ENCODE measurements around the gene LTBP4. TPM values are rescaled to one million over a fixed set of nuclear protein-coding genes. Genes with fewer than 3 reads are reported as not detected.

LTBP4 gene
- total RNA-seq, 4 donors from 2014 or later, result 134 to 276 (median 196) TPM

DNA sequence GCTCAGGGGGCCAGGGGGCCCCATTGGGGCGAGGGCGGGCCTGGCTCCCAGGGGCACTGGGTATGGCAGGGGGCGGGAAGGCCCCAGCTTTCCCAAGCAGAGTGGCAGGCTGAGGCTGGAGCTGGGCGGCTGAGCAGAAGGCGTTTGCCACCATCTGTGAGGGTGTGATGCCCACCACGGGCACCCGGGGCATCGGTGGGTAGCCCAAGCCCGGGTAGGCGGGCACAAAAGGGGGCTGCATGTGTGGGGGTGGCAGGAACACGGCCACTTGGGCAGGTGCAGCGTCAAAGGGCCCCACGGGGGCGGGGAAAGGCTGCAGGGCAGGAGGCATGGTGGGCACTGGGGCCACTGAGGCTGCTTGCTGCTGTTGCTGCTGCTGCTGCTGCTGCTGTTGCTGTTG, 66.4 kb downstream of the LTBP4 start:
- H3K4me3 ChIP-seq (replicated peaks in 1 of 3), result no peak overlapping the region
- H3K9me3 ChIP-seq, result no peaks in the 10 kb centered on the region
- H3K4me1 ChIP-seq, result peaks cover 3 to 8% of the 10 kb centered on the region in 2 donors
- DNase-seq, result no peak
- TF ChIP-seq POLR2A (IDR thresholded peaks at IDR 0.05), result no peak
- TF ChIP-seq, protein P1, sequence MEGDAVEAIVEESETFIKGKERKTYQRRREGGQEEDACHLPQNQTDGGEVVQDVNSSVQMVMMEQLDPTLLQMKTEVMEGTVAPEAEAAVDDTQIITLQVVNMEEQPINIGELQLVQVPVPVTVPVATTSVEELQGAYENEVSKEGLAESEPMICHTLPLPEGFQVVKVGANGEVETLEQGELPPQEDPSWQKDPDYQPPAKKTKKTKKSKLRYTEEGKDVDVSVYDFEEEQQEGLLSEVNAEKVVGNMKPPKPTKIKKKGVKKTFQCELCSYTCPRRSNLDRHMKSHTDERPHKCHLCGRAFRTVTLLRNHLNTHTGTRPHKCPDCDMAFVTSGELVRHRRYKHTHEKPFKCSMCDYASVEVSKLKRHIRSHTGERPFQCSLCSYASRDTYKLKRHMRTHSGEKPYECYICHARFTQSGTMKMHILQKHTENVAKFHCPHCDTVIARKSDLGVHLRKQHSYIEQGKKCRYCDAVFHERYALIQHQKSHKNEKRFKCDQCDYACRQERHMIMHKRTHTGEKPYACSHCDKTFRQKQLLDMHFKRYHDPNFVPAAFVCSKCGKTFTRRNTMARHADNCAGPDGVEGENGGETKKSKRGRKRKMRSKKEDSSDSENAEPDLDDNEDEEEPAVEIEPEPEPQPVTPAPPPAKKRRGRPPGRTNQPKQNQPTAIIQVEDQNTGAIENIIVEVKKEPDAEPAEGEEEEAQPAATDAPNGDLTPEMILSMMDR (IDR thresholded peaks at IDR 0.05), result no peak
- intact Hi-C loops (cut with DNase I), result no loop called here
- WGBS, 2 donors, result 89 to 95% methylated on average over 9 to 10 of the region's 14 CpGs
- H3K27ac ChIP-seq, result no peak overlapping the region
- H3K36me3 ChIP-seq, result peaks cover 35 to 37% of the 10 kb centered on the region in 2 donors
- H3K27me3 ChIP-seq, result no peaks in the 10 kb centered on the region

DNA sequence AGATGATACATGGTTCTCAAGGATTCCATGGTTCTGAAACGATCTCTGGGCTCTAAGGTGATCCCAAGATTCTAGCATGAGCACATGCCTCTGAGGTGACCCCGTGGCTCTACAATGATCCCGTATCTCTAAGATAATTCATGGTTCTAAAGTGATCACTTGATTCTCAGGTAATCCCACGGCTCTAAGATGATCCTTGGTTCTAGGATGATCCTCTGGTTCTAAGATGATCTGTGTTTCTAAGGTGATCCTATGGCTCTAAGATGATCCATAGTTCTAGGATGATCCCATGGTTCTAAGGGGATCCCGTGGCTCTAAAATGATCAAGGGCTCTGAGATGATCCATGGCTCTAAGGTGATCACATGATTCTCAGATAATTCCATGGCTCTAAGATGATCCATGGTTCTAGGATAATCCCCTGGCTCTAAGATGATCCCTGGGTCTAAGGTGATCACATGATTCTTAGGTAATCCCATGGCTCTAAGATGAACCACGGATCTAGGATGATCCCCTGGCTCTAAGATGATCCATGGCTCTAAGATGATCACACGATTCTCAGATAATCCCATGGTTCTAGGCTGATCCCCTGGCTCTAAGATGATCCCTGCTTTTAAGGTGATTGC, 67.9 kb downstream of the LTBP4 start:
- no peaks in the 10 kb centered on the region for H3K9me3 ChIP-seq
- no peak overlapping the region for H3K27ac ChIP-seq
- H3K36me3 ChIP-seq, result peaks cover 46 to 49% of the 10 kb centered on the region in 2 donors
- H3K4me1 ChIP-seq, result no peaks in the 10 kb centered on the region
- H3K27me3 ChIP-seq, result no peaks in the 10 kb centered on the region
- no peak overlapping the region for H3K4me3 ChIP-seq (replicated peaks in 1 of 3)
- intact Hi-C loops (cut with DNase I), result no loop called here
- 90 to 98% methylated on average over 7 of the region's 7 CpGs for WGBS, 2 donors
- DNase-seq, result no peak
- TF ChIP-seq, protein P1 (IDR thresholded peaks at IDR 0.05), result no peak
- no peak for TF ChIP-seq POLR2A (IDR thresholded peaks at IDR 0.05)

DNA sequence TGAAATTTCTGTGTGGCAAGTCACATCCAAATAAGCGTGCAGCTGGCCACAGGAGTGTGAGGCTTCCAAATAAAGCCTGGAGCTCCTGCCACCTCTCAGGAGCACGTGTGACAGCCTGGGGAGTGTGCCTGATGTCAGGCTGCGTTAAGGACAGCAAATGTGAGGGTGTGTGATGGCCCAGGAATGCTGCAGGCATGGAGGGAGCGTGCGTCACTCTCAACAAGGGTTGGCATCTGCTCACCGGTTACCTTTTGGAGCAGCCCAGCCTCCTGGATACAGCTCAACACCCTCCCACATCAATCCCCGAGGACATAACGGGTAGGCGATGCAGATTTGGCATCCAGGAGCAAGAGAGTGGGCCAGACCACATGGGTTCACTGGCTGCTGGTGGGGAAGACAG, 70.2 kb downstream of the LTBP4 start:
- no peak overlapping the region for H3K4me3 ChIP-seq (replicated peaks in 1 of 3)
- intact Hi-C loops (cut with DNase I), result no loop called here
- no peaks in the 10 kb centered on the region for H3K4me1 ChIP-seq
- 84 to 89% methylated on average over 9 of the region's 9 CpGs for WGBS, 2 donors
- DNase-seq, result no peak
- peaks cover 46 to 61% of the 10 kb centered on the region in 2 donors for H3K36me3 ChIP-seq
- no peak for TF ChIP-seq POLR2A (IDR thresholded peaks at IDR 0.05)
- TF ChIP-seq, protein P1 (IDR thresholded peaks at IDR 0.05), result no peak
- no peaks in the 10 kb centered on the region for H3K9me3 ChIP-seq
- no peak overlapping the region for H3K27ac ChIP-seq
- no peaks in the 10 kb centered on the region for H3K27me3 ChIP-seq

- no peaks in the 10 kb centered on the region for H3K4me1 ChIP-seq
- H3K4me3 ChIP-seq (replicated peaks in 1 of 3), result no peak overlapping the region
- no peaks in the 10 kb centered on the region for H3K9me3 ChIP-seq
- TF ChIP-seq, protein P1 (IDR thresholded peaks at IDR 0.05), result no peak
- TF ChIP-seq POLR2A (IDR thresholded peaks at IDR 0.05), result no peak
- peaks cover 49 to 68% of the 10 kb centered on the region in 2 donors for H3K36me3 ChIP-seq
- no peak for DNase-seq
- no peaks in the 10 kb centered on the region for H3K27me3 ChIP-seq
- WGBS, 2 donors, result 53 to 86% methylated on average over 2 of the region's 2 CpGs
- intact Hi-C loops (cut with DNase I), result no loop called here
- no peak overlapping the region for H3K27ac ChIP-seq
Observed at GRCh38 chr19:40672038-40672437, 70.9 kb downstream of the LTBP4 start.

DNA sequence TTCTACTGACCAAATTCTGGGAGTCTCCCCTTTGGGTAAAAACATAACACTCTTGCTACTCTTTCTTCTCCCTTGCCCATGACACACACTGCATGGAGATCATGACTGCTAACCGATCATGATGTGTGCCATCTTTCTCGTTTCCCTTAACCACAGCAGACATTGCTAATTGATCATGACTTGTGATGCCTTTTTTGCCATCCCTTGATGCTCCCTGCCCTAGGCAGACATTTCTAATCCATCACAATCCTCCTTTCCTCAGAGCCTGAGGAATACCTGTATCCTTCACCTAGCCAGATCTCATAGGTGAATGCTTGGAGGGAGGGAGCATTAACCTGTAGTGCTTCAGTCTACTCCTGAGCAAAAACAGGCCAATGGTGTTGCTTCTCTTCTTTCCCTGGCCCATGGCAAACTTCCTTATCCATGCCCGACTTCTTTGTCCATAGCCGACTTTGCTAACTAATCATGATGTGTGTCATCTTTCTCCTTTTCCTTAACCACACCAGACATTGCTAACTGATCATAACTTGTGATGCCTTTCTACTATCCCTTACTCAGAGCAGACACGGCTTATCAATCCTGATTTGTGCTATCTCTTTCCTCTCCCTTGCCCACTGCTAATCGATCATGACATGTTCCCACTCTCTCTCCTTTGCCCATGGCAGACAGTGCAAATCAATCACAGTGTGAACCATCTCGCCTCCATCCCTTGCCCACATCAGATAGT, 71.6 kb downstream of the LTBP4 start:
- intact Hi-C loops (cut with DNase I), result no loop called here
- Histone ChIP-seq H3K27ac (no peak overlapping the region), H3K4me3 (replicated peaks in 1 of 3) (no peak overlapping the region), H3K4me1 (no peaks in the 10 kb centered on the region), H3K36me3 (peaks cover 55 to 71% of the 10 kb centered on the region in 2 donors), H3K9me3 (no peaks in the 10 kb centered on the region), H3K27me3 (no peaks in the 10 kb centered on the region)
- TF ChIP-seq POLR2A (IDR thresholded peaks at IDR 0.05), result no peak
- no peak for DNase-seq
- 96% methylated on average over 7 of the region's 7 CpGs for WGBS, 2 donors
